Left lung (tissue), 14 donors: Measurements from ENCODE around the gene BICDL2. TPM values are rescaled to one million over a fixed set of nuclear protein-coding genes. Genes with fewer than 3 reads are reported as not detected.
"Not testable (repeated sequence)": the region's sequence is repeated elsewhere in the genome, so short reads cannot be mapped to it uniquely, and the experiment has no call there.

ENCODE experiments used
- ATAC-seq: fragments of 200-7000 bp; cut with Tn5 transposase; one replicate; pipeline ENCODE4 v1.9.1; 2020; ENCODE audit warnings: moderate library complexity
- DNase-seq, 4 donors: peaks; one replicate each; pipeline ENCODE4 v3.0.0-alpha.2; 2013 to 2020
- H3K27ac ChIP-seq, 2 donors: fragments of 200-600 bp; sonication (generic) in 1 of 2; one replicate each; pipeline versions ENCODE4 v1.5.0 to v1.8.0; 2020 to 2021
- H3K27me3 ChIP-seq, 2 donors: fragments of 200-600 bp; sonication (generic) in 1 of 2; one replicate each; pipeline versions ENCODE4 v1.5.0 to v1.8.0; 2020 to 2021
- H3K36me3 ChIP-seq, 2 donors: fragments of 200-600 bp; sonication (generic) in 1 of 2; one replicate each; pipeline versions ENCODE4 v1.5.0 to v1.8.0; 2020 to 2021
- H3K4me1 ChIP-seq, 2 donors: fragments of 200-600 bp; one replicate each; pipeline ENCODE4 v1.8.0; 2021
- H3K4me3 ChIP-seq, 2 donors: fragments of 200-600 bp; sonication (generic) in 1 of 2; one replicate each; pipeline versions ENCODE4 v1.5.0 to v1.8.0; 2020 to 2021; ENCODE audit warnings: mild to moderate bottlenecking in 1 of 2
- H3K9me3 ChIP-seq, 2 donors: fragments of 200-600 bp; sonication (generic) in 1 of 2; one replicate each; pipeline versions ENCODE4 v1.5.0 to v1.8.0; 2020 to 2021
- CTCF ChIP-seq, 2 donors: fragments of 200-600 bp; sonication (generic) in 1 of 2; IDR thresholded peaks; one replicate each; pipeline versions ENCODE4 v1.5.0 to v1.8.0; 2021; ENCODE audit warnings: antibody characterized with exemption in 2 of 2
- intact Hi-C, 2 donors: fragments of 100-400 bp; cut with DNase I; formaldehyde crosslinking; loops; one replicate each; pipeline versions ENCODE4 v1.11.2 to v1.14.2; 2022
- long read RNA-seq, 12 donors: library from polyadenylated mRNA in 2 of 12; unstranded in 2 of 12; transcript quantifications; one replicate each; pipeline ENCODE4 v2.0.0 and lab custom pipeline, GENCODE V29; 2019 to 2026
- polyA plus RNA-seq, 6 donors: library from polyadenylated mRNA; unstranded; fragments of 120-200 nt; gene quantifications; one replicate each; pipeline ENCODE4 v1.2.1, GENCODE V29; 2013; ENCODE audit not compliant: insufficient read length in 6 of 6
- total RNA-seq, 2 donors: library from RNA; stranded (reverse); fragmentation: NEBNext Ultra II Directional; extraction: Animal tissue kit (Norgen Biotek cat#: 25700); gene quantifications; one replicate each; pipeline ENCODE4 v1.2.1, GENCODE V29; 2021
- donor health status: DM: no; HTN: yes; CAD: no.
- donor health status: DM: no; HTN: no; CAD: no.

Gene BICDL2
- total RNA-seq (10 to 100 TPM; 10.8 to 18.1 TPM), polyA plus RNA-seq (1 to 10 TPM; 2.5 to 5.5 (median 3.2) TPM)
- long read RNA-seq, donor 1, result 0 reads
- long read RNA-seq, donor 2, partial matches to known transcripts, result 0 of 1 reads
- long read RNA-seq, donor 2, other reads (novel, unspliced or antisense), result 0 of 1 reads
- long read RNA-seq, donor 3, partial matches to known transcripts, result 0 of 1 reads
- long read RNA-seq, donor 3, other reads (novel, unspliced or antisense), result 0 of 1 reads
- long read RNA-seq, donor 4, transcript BICDL2-203 (10 exons, 1,984 nt), result major isoform, 6 of 11 reads
- long read RNA-seq, donor 4, partial matches to known transcripts, result 0 of 11 reads
- long read RNA-seq, donor 4, other reads (novel, unspliced or antisense), result 2 of 11 reads
- long read RNA-seq, donor 5, result 0 reads
- long read RNA-seq, donor 6, result 0 reads
- long read RNA-seq, donor 7, result 0 reads
- long read RNA-seq, donor 8, result 0 reads
- long read RNA-seq, donor 9, result 0 reads
- long read RNA-seq, donor 10, partial matches to known transcripts, result 1 of 1 reads
- long read RNA-seq, donor 10, other reads (novel, unspliced or antisense), result 0 of 1 reads
- long read RNA-seq, donor 11, result 0 reads
- long read RNA-seq, donor 12, partial matches to known transcripts, result 0 of 1 reads
- long read RNA-seq, donor 12, other reads (novel, unspliced or antisense), result 0 of 1 reads

GRCh38 chr16:3036726-3037315 lies at the start of gene BICDL2:
BICDL2 (minus strand) TSS chr16:3036944; CDS start chr16:3035496, 1,448 bp downstream.
- intact Hi-C loops, result no loop called here
- Histone ChIP-seq H3K4me3 (peak within 1 kb of the TSS; percentile 34 to 40), H3K27ac (no peak within 1 kb of the TSS), H3K27me3 (peaks cover 45 to 98% of the 10 kb centered on the region in 2 donors), H3K4me1 (peaks cover 0 to 19% of the 10 kb centered on the region in 2 donors), H3K36me3 (no peaks in the 10 kb centered on the region), H3K9me3 (no peaks in the 10 kb centered on the region)
- peak; percentile 83 for ATAC-seq
- no peak for TF ChIP-seq CTCF (IDR thresholded peaks at IDR 0.05)
- DNase-seq, result peak in 2 of 4 donors; percentile 36 to 88

- Histone ChIP-seq H3K4me1 (peaks cover 7 to 35% of the 10 kb centered on the region in 2 donors), H3K36me3 (no peaks in the 10 kb centered on the region), H3K27me3 (no peaks in the 10 kb centered on the region), H3K4me3 (peak overlapping the region; percentile 19 to 49), H3K9me3 (no peaks in the 10 kb centered on the region), H3K27ac (peak overlapping the region; percentile 49 to 79)
- DNase-seq, result no peak
- ATAC-seq, result no peak
- TF ChIP-seq CTCF (IDR thresholded peaks at IDR 0.05), result no peak
- intact Hi-C loops, result no loop called here
Measured at GRCh38 chr16:3085868-3086595, 49.3 kb upstream of the BICDL2 start.

GRCh38 chr16:3084969-3085670 lies 48.4 kb upstream of the BICDL2 start:
- H3K4me1 ChIP-seq, result peaks cover 7 to 35% of the 10 kb centered on the region in 2 donors
- DNase-seq (no peak), ATAC-seq (no peak)
- H3K4me3 ChIP-seq, result no peak overlapping the region
- no peak overlapping the region for H3K27ac ChIP-seq
- H3K9me3 ChIP-seq, result no peaks in the 10 kb centered on the region
- intact Hi-C loops, result no loop called here
- TF ChIP-seq CTCF (IDR thresholded peaks at IDR 0.05), result no peak
- H3K27me3 ChIP-seq, result no peaks in the 10 kb centered on the region
- H3K36me3 ChIP-seq, result no peaks in the 10 kb centered on the region

- H3K27me3 ChIP-seq, result no peaks in the 10 kb centered on the region
- no peak for TF ChIP-seq CTCF (IDR thresholded peaks at IDR 0.05)
- H3K36me3 ChIP-seq, result no peaks in the 10 kb centered on the region
- H3K4me3 ChIP-seq, result no peak overlapping the region
- ATAC-seq, result no peak
- intact Hi-C loops, result no loop called here
- no peaks in the 10 kb centered on the region for H3K9me3 ChIP-seq
- DNase-seq, result no peak
- H3K27ac ChIP-seq, result no peak overlapping the region
- peaks cover 7 to 35% of the 10 kb centered on the region in 2 donors for H3K4me1 ChIP-seq
Measured at GRCh38 chr16:3084491-3084890, 47.7 kb upstream of the BICDL2 start.

GRCh38 chr16:3083408-3083807 lies 46.7 kb upstream of the BICDL2 start:
- H3K36me3 ChIP-seq, H3K9me3 ChIP-seq, H3K27ac ChIP-seq, ATAC-seq, H3K4me3 ChIP-seq, DNase-seq, H3K27me3 ChIP-seq, intact Hi-C loops: not testable (repeated sequence)
- peaks cover 7 to 35% of the 10 kb centered on the region in 2 donors for H3K4me1 ChIP-seq

GRCh38 chr16:3081957-3082356 lies 45.2 kb upstream of the BICDL2 start:
- H3K9me3 ChIP-seq, intact Hi-C loops, H3K27me3 ChIP-seq, ATAC-seq, H3K36me3 ChIP-seq, H3K27ac ChIP-seq, DNase-seq, H3K4me3 ChIP-seq: not testable (repeated sequence)
- peaks cover 0 to 22% of the 10 kb centered on the region in 2 donors for H3K4me1 ChIP-seq
